ENCODE measurements around the gene ACOX3.
A peak's percentile ranks its signal among the peaks of the same experiment; 100 is the strongest.

ACOX3 gene

DNA sequence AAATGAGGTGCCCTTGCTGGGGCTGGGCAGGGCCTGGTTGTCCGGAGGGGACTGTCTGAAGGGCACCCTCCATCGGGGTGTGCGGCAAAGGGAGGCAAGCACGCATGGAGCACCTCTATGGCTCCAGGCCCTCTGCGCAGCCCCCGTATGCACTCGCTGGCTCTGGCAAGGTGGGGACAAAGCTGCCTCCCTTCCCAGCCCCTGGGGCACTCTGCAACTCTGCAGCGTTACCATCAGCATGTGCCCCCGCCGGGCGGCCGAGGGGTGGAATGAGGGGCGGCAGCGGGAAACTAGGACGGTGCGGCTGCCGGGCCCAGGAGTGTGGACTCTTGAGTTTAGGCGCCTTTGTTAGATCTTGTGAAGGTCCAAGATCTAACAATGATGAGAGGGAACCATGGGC, 26.5 kb upstream of the ACOX3 start:
- H3K27ac ChIP-seq (ENCODE audit: low read depth, low read length), result no peak overlapping the region
- no peaks in the 10 kb centered on the region for H3K9me3 ChIP-seq (ENCODE audit: control insufficient read depth in 5 of 5, low read length in 5 of 5)
- no peak overlapping the region for H3K4me3 ChIP-seq (ENCODE audit: low read depth in 1 of 5, low read length in 5 of 5)
- H3K9ac ChIP-seq (ENCODE audit: low read length in 5 of 5), result no peak overlapping the region
- H3K27me3 ChIP-seq (ENCODE audit: control insufficient read depth in 5 of 5, insufficient read depth in 4 of 5, low read length in 5 of 5), result no peaks in the 10 kb centered on the region
- peaks cover 0 to 7% (median 6%) of the 10 kb centered on the region in 5 donors for H3K4me1 ChIP-seq (ENCODE audit: control insufficient read depth in 5 of 5, insufficient read depth in 5 of 5, low read length in 5 of 5)
- H3K36me3 ChIP-seq (ENCODE audit: control insufficient read depth in 5 of 5, insufficient read depth in 5 of 5, low read length in 5 of 5), result peaks cover 0 to 78% (median 67%) of the 10 kb centered on the region in 5 donors

DNA sequence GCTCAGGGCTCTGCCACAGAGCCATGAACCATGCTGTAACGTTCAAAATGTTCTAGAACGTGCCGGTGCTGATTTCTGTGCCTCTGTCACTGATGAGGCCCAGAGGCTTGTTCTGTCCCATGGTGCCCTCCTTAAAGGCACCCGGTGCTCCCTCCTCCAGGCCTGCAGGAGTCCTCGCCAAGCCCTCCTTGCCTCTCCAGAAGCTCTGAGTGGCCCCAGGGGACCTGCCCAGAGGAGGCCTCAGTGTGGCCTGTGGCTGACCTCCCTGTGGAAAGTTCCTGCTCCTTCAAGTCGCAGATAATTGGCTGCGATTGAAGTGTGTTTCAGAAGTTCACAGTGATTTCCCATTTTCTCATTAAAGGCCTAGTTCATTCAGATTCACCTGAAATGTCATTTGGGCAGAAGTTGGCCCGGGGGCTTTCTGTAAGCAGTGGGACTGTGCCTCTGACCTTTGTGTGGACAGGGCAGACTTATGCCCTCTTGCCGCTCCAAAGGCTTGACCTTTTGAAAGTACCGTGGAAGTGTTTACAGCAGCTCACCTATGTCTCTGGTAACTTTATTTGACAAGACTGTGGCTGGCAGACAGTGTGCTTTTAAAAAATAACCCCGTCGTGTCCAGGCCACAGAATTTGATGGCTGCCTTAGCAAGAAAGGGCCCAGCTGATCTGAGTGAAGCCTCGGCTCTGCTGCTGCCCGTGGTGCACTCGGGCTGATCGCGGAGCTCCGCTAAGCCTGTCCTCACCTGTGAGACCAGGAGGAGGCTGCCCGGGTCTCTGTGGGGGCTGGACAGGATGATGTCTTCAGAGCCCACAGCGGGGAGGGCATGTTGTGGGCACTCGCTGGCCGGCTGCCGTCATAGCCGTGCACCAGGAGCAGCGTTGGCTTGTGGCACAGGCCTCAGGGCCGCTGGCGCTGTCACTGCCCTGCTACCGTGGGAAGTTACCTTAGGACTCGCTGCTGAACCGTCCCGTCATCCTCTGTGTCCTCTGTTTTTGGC, 25.4 kb upstream of the ACOX3 start:
- peaks cover 0 to 7% (median 5%) of the 10 kb centered on the region in 5 donors for H3K4me1 ChIP-seq (ENCODE audit: control insufficient read depth in 5 of 5, insufficient read depth in 5 of 5, low read length in 5 of 5)
- H3K36me3 ChIP-seq (ENCODE audit: control insufficient read depth in 5 of 5, insufficient read depth in 5 of 5, low read length in 5 of 5), result peaks cover 5 to 80% (median 68%) of the 10 kb centered on the region in 5 donors
- no peak overlapping the region for H3K4me3 ChIP-seq (ENCODE audit: low read depth in 1 of 5, low read length in 5 of 5)
- H3K9ac ChIP-seq (ENCODE audit: low read length in 5 of 5), result peak overlapping the region in 2 of 5 donors; percentile 4 to 22
- no peaks in the 10 kb centered on the region for H3K27me3 ChIP-seq (ENCODE audit: control insufficient read depth in 5 of 5, insufficient read depth in 4 of 5, low read length in 5 of 5)
- H3K9me3 ChIP-seq (ENCODE audit: control insufficient read depth in 5 of 5, low read length in 5 of 5), result no peaks in the 10 kb centered on the region
- no peak overlapping the region for H3K27ac ChIP-seq (ENCODE audit: low read depth, low read length)

DNA sequence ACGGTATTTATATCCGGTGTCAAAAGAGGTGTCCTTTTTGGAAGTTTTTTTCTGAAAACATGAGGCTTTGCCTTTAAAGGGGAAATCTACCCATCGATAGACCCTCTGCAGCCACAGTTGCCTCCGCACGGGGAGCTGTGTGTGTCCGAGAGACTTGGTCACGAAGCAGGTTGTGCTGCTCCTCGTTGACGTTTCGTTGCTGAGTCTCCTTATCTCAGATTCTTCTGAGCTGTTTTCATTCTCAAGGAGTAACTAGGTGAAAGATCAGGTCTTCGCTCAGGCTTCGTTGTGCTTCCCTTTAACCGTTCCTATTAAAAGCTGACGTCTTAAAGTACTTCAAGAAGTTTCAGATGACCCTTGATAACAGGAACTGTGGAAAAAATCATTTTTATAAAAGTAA, 23.9 kb upstream of the ACOX3 start:
- Histone ChIP-seq H3K27me3 (ENCODE audit: control insufficient read depth in 5 of 5, insufficient read depth in 4 of 5, low read length in 5 of 5) (no peaks in the 10 kb centered on the region), H3K4me1 (ENCODE audit: control insufficient read depth in 5 of 5, insufficient read depth in 5 of 5, low read length in 5 of 5) (peaks cover 0 to 7% (median 5%) of the 10 kb centered on the region in 5 donors), H3K9me3 (ENCODE audit: control insufficient read depth in 5 of 5, low read length in 5 of 5) (no peaks in the 10 kb centered on the region), H3K9ac (ENCODE audit: low read length in 5 of 5) (no peak overlapping the region), H3K36me3 (ENCODE audit: control insufficient read depth in 5 of 5, insufficient read depth in 5 of 5, low read length in 5 of 5) (peaks cover 5 to 83% (median 70%) of the 10 kb centered on the region in 5 donors), H3K4me3 (ENCODE audit: low read depth in 1 of 5, low read length in 5 of 5) (no peak overlapping the region), H3K27ac (ENCODE audit: low read depth, low read length) (no peak overlapping the region)

DNA sequence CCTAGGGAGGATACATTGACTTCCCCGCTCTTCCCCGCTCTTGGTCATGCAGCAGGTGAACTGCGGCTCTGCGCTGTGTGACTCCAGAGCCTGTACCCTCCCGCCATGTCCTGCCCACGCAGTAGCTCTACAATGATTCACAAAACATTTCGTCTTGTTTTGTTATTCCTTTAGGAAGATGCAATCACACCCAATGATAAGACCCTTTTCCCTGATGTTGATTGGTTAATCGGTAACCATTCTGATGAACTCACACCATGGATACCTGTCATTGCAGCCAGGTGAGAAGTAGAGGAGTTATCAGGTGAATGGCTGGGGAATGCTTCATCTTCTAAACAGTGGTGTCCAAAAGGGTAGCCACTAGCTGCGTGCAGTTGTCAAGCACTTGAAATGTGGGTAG, 23.3 kb upstream of the ACOX3 start:
- H3K9ac ChIP-seq (ENCODE audit: low read length in 5 of 5), result no peak overlapping the region
- H3K4me3 ChIP-seq (ENCODE audit: low read depth in 1 of 5, low read length in 5 of 5), result no peak overlapping the region
- no peaks in the 10 kb centered on the region for H3K9me3 ChIP-seq (ENCODE audit: control insufficient read depth in 5 of 5, low read length in 5 of 5)
- peaks cover 0 to 7% (median 5%) of the 10 kb centered on the region in 5 donors for H3K4me1 ChIP-seq (ENCODE audit: control insufficient read depth in 5 of 5, insufficient read depth in 5 of 5, low read length in 5 of 5)
- no peaks in the 10 kb centered on the region for H3K27me3 ChIP-seq (ENCODE audit: control insufficient read depth in 5 of 5, insufficient read depth in 4 of 5, low read length in 5 of 5)
- no peak overlapping the region for H3K27ac ChIP-seq (ENCODE audit: low read depth, low read length)
- peaks cover 5 to 84% (median 70%) of the 10 kb centered on the region in 5 donors for H3K36me3 ChIP-seq (ENCODE audit: control insufficient read depth in 5 of 5, insufficient read depth in 5 of 5, low read length in 5 of 5)

DNA sequence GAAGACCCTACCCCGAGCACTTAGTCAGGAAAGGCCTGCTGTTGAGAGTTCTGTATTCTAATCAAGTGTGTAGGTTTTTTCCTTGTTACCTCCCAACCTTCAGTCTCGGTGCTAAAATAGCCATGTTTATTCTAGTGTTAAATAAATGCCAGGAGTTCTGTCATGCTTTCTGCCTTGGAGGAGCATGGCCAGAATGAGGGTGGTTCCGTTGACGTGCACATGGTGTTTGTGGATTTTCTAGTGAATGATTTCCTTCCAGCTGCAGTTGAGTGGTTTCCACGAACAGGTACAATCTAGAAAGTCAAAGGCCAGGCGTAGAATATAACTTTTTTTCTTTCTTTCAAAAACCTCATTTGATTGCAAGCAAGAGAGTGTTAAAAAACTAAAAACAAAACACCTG, 21.1 kb upstream of the ACOX3 start:
- Histone ChIP-seq H3K36me3 (ENCODE audit: control insufficient read depth in 5 of 5, insufficient read depth in 5 of 5, low read length in 5 of 5) (peaks cover 16 to 85% (median 68%) of the 10 kb centered on the region in 5 donors), H3K9ac (ENCODE audit: low read length in 5 of 5) (no peak overlapping the region), H3K27ac (ENCODE audit: low read depth, low read length) (no peak overlapping the region), H3K4me1 (ENCODE audit: control insufficient read depth in 5 of 5, insufficient read depth in 5 of 5, low read length in 5 of 5) (peaks cover 0 to 7% (median 5%) of the 10 kb centered on the region in 5 donors), H3K27me3 (ENCODE audit: control insufficient read depth in 5 of 5, insufficient read depth in 4 of 5, low read length in 5 of 5) (no peaks in the 10 kb centered on the region), H3K4me3 (ENCODE audit: low read depth in 1 of 5, low read length in 5 of 5) (no peak overlapping the region), H3K9me3 (ENCODE audit: control insufficient read depth in 5 of 5, low read length in 5 of 5) (no peaks in the 10 kb centered on the region)

DNA sequence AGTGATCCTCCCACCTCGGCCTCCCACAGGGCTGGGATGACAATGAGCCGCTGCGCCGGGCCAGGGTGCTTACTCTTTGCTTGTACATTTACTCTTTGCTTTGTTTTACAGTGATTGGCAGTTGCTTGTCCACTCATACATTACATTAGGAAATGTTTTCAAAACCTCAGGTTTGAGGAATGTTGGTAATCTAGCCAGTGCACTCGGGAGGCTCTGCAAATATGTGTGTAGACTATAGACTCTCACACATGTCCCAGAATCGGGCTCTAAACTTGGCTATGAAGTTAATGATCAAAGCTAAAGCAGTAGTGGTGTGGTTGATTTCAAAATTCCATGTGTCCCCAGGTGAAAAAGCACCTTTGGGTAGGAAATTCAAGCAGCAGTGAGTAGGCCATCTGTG, 20.6 kb upstream of the ACOX3 start:
- Histone ChIP-seq H3K9ac (ENCODE audit: low read length in 5 of 5) (no peak overlapping the region), H3K9me3 (ENCODE audit: control insufficient read depth in 5 of 5, low read length in 5 of 5) (no peaks in the 10 kb centered on the region), H3K27me3 (ENCODE audit: control insufficient read depth in 5 of 5, insufficient read depth in 4 of 5, low read length in 5 of 5) (no peaks in the 10 kb centered on the region), H3K36me3 (ENCODE audit: control insufficient read depth in 5 of 5, insufficient read depth in 5 of 5, low read length in 5 of 5) (peaks cover 16 to 85% (median 68%) of the 10 kb centered on the region in 5 donors), H3K4me1 (ENCODE audit: control insufficient read depth in 5 of 5, insufficient read depth in 5 of 5, low read length in 5 of 5) (peaks cover 0 to 7% (median 5%) of the 10 kb centered on the region in 5 donors), H3K27ac (ENCODE audit: low read depth, low read length) (no peak overlapping the region), H3K4me3 (ENCODE audit: low read depth in 1 of 5, low read length in 5 of 5) (no peak overlapping the region)

DNA sequence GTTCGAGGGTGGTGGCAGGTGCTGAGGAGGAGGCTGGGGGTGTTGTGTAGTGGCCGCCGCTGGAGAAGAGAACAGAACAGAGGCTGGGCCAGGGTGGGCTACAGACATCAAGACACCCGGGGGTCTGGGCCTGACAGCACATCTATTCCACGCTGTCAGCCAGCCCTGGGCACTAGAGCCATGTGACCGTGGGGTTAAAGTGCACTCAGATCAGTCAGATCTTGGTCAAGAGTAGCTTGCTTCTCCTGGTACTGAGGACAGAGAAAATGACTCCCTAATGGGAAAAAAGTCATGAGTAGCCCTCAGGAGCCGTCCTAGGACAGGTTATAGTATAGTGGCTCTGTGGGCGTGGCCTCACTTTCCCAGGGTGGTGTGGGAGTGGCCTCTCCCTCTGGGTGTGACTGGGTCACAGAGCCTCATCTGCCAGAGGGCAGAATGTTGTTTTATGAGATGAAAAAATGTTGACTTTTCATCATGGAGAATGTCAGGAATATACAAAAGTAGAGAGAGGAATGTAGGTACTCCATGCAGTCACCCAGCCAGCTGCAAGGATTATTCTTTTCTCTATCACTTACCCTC, 19.4 kb upstream of the ACOX3 start:
- Histone ChIP-seq H3K27me3 (ENCODE audit: control insufficient read depth in 5 of 5, insufficient read depth in 4 of 5, low read length in 5 of 5) (no peaks in the 10 kb centered on the region), H3K4me3 (ENCODE audit: low read depth in 1 of 5, low read length in 5 of 5) (no peak overlapping the region), H3K9me3 (ENCODE audit: control insufficient read depth in 5 of 5, low read length in 5 of 5) (no peaks in the 10 kb centered on the region), H3K36me3 (ENCODE audit: control insufficient read depth in 5 of 5, insufficient read depth in 5 of 5, low read length in 5 of 5) (peaks cover 23 to 85% (median 67%) of the 10 kb centered on the region in 5 donors), H3K27ac (ENCODE audit: low read depth, low read length) (no peak overlapping the region), H3K9ac (ENCODE audit: low read length in 5 of 5) (peak overlapping the region in 1 of 5 donors; percentile 10), H3K4me1 (ENCODE audit: control insufficient read depth in 5 of 5, insufficient read depth in 5 of 5, low read length in 5 of 5) (no peaks in the 10 kb centered on the region)

DNA sequence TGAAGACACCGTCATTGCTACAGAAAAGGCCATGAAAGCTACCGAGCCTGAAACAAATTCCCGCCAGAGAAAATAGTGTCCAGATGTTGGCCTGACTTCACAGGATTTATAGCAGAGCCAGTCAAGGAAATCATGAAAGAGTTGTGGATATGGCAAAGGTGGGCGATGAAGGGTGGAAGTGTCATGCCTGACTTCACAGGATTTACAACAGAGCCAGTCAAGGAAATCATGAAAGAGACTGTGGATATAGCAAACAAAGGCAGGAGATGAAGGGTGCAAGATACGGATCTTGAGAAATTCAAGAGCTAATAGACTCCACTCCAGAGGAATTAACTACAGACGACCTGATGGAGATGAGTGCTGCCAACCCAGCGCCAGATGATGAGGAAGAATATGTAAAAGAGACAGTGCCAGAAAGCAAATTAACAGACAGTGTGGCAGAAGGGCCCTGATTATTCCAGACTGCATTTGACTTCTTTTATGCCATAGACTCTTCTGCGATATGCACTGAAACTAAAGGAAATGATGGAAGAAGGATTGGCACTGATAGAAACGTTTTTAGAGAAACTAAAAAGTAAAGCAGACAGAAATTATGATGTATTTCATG, 17.2 kb upstream of the ACOX3 start:
- H3K27ac ChIP-seq (ENCODE audit: low read depth, low read length), result no peak overlapping the region
- H3K27me3 ChIP-seq (ENCODE audit: control insufficient read depth in 5 of 5, insufficient read depth in 4 of 5, low read length in 5 of 5), result no peaks in the 10 kb centered on the region
- no peak overlapping the region for H3K9ac ChIP-seq (ENCODE audit: low read length in 5 of 5)
- no peak overlapping the region for H3K4me3 ChIP-seq (ENCODE audit: low read depth in 1 of 5, low read length in 5 of 5)
- H3K4me1 ChIP-seq (ENCODE audit: control insufficient read depth in 5 of 5, insufficient read depth in 5 of 5, low read length in 5 of 5), result no peaks in the 10 kb centered on the region
- peaks cover 26 to 90% (median 75%) of the 10 kb centered on the region in 5 donors for H3K36me3 ChIP-seq (ENCODE audit: control insufficient read depth in 5 of 5, insufficient read depth in 5 of 5, low read length in 5 of 5)
- no peaks in the 10 kb centered on the region for H3K9me3 ChIP-seq (ENCODE audit: control insufficient read depth in 5 of 5, low read length in 5 of 5)

DNA sequence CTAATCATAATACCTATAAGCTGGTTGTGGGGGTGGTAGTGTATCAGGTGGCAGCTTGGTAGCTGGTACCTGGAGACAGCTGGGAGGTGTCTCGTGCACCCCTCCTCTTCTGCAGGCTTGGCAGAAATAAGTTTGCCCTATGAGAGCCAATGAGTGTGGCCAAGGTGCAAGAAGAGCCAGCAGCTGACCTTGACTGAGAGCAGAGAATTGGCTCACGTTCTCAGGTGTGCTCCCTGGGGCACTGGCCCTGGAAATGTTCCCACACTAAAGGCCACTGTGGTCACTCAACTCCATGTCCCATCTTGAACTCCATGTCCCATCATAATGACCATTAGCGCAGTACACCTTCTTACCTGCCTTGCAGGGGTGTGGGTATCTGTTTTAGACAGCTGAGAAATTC, 13.4 kb upstream of the ACOX3 start:
- H3K4me3 ChIP-seq (ENCODE audit: low read depth in 1 of 5, low read length in 5 of 5), result no peak overlapping the region
- no peaks in the 10 kb centered on the region for H3K27me3 ChIP-seq (ENCODE audit: control insufficient read depth in 5 of 5, insufficient read depth in 4 of 5, low read length in 5 of 5)
- H3K9ac ChIP-seq (ENCODE audit: low read length in 5 of 5), result no peak overlapping the region
- H3K9me3 ChIP-seq (ENCODE audit: control insufficient read depth in 5 of 5, low read length in 5 of 5), result no peaks in the 10 kb centered on the region
- H3K4me1 ChIP-seq (ENCODE audit: control insufficient read depth in 5 of 5, insufficient read depth in 5 of 5, low read length in 5 of 5), result no peaks in the 10 kb centered on the region
- H3K27ac ChIP-seq (ENCODE audit: low read depth, low read length), result no peak overlapping the region
- H3K36me3 ChIP-seq (ENCODE audit: control insufficient read depth in 5 of 5, insufficient read depth in 5 of 5, low read length in 5 of 5), result peaks cover 24 to 90% (median 79%) of the 10 kb centered on the region in 5 donors
